ENCODE results near the gene PICALM.

DNA sequence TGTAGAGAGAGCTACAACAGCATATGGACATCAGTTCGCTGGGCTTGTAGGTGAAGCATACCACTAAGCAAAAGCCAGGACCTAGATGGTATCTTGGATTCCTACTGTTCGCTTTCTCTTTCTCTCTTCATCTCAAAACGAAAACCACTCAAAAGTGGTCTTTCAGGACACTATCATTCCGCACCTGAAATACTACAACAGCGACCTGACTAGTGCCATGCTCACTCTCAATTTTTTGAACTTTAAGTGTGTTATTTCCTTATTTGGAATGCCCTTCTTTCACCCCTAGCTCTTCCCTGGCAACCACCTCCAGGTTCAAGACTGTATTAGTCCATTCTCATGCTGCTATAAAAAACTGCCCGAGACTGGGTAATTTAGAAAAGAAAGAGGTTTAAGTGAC lies 154.5 kb downstream of the PICALM start:
- TF ChIP-seq, protein P1, sequence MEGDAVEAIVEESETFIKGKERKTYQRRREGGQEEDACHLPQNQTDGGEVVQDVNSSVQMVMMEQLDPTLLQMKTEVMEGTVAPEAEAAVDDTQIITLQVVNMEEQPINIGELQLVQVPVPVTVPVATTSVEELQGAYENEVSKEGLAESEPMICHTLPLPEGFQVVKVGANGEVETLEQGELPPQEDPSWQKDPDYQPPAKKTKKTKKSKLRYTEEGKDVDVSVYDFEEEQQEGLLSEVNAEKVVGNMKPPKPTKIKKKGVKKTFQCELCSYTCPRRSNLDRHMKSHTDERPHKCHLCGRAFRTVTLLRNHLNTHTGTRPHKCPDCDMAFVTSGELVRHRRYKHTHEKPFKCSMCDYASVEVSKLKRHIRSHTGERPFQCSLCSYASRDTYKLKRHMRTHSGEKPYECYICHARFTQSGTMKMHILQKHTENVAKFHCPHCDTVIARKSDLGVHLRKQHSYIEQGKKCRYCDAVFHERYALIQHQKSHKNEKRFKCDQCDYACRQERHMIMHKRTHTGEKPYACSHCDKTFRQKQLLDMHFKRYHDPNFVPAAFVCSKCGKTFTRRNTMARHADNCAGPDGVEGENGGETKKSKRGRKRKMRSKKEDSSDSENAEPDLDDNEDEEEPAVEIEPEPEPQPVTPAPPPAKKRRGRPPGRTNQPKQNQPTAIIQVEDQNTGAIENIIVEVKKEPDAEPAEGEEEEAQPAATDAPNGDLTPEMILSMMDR (IDR thresholded peaks at IDR 0.05), result no peak
- TF ChIP-seq POLR2A (IDR thresholded peaks at IDR 0.05), result no peak
